ENCODE data around the gene FSIP1.

DNA sequence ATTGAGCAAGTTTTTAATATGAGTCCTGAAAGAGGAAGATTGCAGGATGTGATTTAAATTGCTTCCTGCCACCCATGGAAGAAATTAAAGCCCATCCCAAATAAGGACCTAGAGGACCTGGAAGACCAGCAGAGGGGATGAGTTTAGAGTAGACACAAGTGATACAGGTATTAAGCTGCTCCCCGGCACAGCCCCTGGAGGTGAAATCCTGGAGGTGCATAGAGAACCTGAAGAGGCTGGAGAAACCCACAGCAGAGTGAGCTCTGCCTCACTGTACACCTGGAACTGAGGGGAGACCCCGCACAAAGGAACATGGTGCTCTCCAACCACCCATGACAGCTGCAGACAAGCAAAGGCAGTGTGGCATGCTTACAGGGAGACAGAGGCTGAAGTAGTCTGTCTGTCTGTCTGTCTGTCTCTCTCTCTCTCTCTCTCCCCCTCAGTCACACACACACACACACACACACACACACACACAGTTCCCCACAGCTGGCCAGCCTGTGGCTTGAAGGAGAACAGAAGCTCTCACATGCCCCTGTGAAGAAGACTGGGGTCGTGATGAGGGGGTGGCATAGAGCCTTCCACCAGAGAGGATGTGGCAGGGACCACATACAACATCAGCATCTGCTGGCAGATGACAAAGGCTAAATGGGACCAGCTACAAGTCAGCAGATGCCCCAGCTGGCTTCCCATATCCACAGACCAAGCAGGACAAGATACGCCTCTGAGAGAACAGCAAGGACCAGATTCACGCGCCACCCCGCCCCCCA is 38.1 kb downstream of the FSIP1 start:
- TF ChIP-seq, protein P1, sequence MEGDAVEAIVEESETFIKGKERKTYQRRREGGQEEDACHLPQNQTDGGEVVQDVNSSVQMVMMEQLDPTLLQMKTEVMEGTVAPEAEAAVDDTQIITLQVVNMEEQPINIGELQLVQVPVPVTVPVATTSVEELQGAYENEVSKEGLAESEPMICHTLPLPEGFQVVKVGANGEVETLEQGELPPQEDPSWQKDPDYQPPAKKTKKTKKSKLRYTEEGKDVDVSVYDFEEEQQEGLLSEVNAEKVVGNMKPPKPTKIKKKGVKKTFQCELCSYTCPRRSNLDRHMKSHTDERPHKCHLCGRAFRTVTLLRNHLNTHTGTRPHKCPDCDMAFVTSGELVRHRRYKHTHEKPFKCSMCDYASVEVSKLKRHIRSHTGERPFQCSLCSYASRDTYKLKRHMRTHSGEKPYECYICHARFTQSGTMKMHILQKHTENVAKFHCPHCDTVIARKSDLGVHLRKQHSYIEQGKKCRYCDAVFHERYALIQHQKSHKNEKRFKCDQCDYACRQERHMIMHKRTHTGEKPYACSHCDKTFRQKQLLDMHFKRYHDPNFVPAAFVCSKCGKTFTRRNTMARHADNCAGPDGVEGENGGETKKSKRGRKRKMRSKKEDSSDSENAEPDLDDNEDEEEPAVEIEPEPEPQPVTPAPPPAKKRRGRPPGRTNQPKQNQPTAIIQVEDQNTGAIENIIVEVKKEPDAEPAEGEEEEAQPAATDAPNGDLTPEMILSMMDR (IDR thresholded peaks at IDR 0.05) = no peak
- no peak for TF ChIP-seq POLR2A (IDR thresholded peaks at IDR 0.05)
